HG02610 (cell line): ENCODE results near the gene KANTR.
"Not testable (repeated sequence)": the region's sequence is repeated elsewhere in the genome, so short reads cannot be mapped to it uniquely, and the experiment has no call there.

Experiments
- ATAC-seq: cut with Tn5 transposase; IDR thresholded peaks from one replicate; pipeline ENCODE4 v1.9.1; 2021; ENCODE audit warnings: mild to moderate bottlenecking, moderate library complexity; ENCODE audit not compliant: unreplicated experiment

Gene KANTR

GRCh38 chrX:53122013-53122412 is 28.1 kb downstream of the KANTR start:
- no peak for ATAC-seq

- ATAC-seq: no peak
Observed at GRCh38 chrX:53125506-53125905, 31.6 kb downstream of the KANTR start.

- ATAC-seq: no peak
Observed at GRCh38 chrX:53126377-53126776, 32.4 kb downstream of the KANTR start.

GRCh38 chrX:53128097-53128749 is 34.3 kb downstream of the KANTR start:
- no peak for ATAC-seq

- no peak for ATAC-seq
Observed at GRCh38 chrX:53133400-53133799, 39.5 kb downstream of the KANTR start.

GRCh38 chrX:53135581-53135980 is 41.6 kb downstream of the KANTR start:
- no peak for ATAC-seq

GRCh38 chrX:53153581-53153980 is 59.6 kb downstream of the KANTR start:
- no peak for ATAC-seq

GRCh38 chrX:53155512-53156206 is 61.7 kb downstream of the KANTR start:
- ATAC-seq: no peak

GRCh38 chrX:53156207-53156596 is 62.3 kb downstream of the KANTR start:
- ATAC-seq: no peak

- no peak for ATAC-seq
Observed at GRCh38 chrX:53159184-53159583, 65.2 kb downstream of the KANTR start.

- no peak for ATAC-seq
Observed at GRCh38 chrX:53160297-53160983, 66.5 kb downstream of the KANTR start.

GRCh38 chrX:53163436-53163835 is 69.5 kb downstream of the KANTR start:
- no peak for ATAC-seq

- not testable (repeated sequence) for ATAC-seq
Observed at GRCh38 chrX:53164566-53164965, 70.6 kb downstream of the KANTR start.

GRCh38 chrX:53166103-53166502 is 72.2 kb downstream of the KANTR start:
- ATAC-seq: no peak

GRCh38 chrX:53171356-53171755 is 77.4 kb downstream of the KANTR start:
- ATAC-seq: no peak
